Body of pancreas (tissue), 4 donors: ENCODE results near the gene CELF1.

Experiments
- POLR2A ChIP-seq, 3 donors: fragments of 450-650 bp; IDR thresholded peaks; one replicate each; pipeline ENCODE4 v1.6.1; 2016; ENCODE audit warnings: antibody characterized with exemption in 3 of 3, mild to moderate bottlenecking in 2 of 3
- TF ChIP-seq, protein P1 (sequence below), 7 experiments: fragments of 450-650 bp in 4 of 7; fragments of 200-600 bp in 3 of 7; sonication (generic) in 3 of 7; IDR thresholded peaks; one replicate each; pipeline ENCODE4 v1.5.1; 2016 to 2019; ENCODE audit warnings: antibody characterized with exemption in 7 of 7

DNA sequence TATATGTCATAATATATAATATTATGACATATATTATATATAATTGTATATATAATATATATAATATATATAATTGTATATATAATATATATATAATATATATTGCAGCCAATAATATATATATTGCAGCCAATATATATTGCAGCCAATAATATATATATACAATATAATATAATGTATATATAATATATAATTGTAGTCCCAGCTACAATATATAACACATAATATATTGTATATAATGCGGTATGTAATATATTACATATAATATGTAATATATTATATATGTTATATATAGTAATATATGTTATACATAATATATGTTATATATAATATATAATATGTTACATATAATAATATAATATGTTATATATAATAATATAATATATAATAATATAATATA lies 5.8 kb upstream of the CELF1 start:
- TF ChIP-seq, protein P1, sequence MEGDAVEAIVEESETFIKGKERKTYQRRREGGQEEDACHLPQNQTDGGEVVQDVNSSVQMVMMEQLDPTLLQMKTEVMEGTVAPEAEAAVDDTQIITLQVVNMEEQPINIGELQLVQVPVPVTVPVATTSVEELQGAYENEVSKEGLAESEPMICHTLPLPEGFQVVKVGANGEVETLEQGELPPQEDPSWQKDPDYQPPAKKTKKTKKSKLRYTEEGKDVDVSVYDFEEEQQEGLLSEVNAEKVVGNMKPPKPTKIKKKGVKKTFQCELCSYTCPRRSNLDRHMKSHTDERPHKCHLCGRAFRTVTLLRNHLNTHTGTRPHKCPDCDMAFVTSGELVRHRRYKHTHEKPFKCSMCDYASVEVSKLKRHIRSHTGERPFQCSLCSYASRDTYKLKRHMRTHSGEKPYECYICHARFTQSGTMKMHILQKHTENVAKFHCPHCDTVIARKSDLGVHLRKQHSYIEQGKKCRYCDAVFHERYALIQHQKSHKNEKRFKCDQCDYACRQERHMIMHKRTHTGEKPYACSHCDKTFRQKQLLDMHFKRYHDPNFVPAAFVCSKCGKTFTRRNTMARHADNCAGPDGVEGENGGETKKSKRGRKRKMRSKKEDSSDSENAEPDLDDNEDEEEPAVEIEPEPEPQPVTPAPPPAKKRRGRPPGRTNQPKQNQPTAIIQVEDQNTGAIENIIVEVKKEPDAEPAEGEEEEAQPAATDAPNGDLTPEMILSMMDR (IDR thresholded peaks at IDR 0.05): no peak
- no peak for TF ChIP-seq POLR2A (IDR thresholded peaks at IDR 0.05)
